Mammary epithelial cell (primary cell): Measurements from ENCODE around the gene CHSY1.

Experiments
- EZH2 ChIP-seq: IDR thresholded peaks from 2 replicates; pipeline ENCODE4 v1.6.1; 2012; ENCODE audit warnings: low read length, inconsistent platforms, borderline replicate concordance
- TF ChIP-seq, protein P1 (sequence below), 2 donors: IDR thresholded peaks in 1 of 2; conservative IDR thresholded peaks in 1 of 2; 2 replicates each; pipeline ENCODE4 v1.5.1; 2011 to 2012; ENCODE audit warnings: inconsistent platforms in 2 of 2, low read length in 2 of 2, mild to moderate bottlenecking in 2 of 2, control low read depth in 1 of 2, low read depth in 1 of 2; ENCODE audit not compliant: insufficient read depth in 1 of 2; ENCODE audit errors: extremely low read depth in 1 of 2

DNA sequence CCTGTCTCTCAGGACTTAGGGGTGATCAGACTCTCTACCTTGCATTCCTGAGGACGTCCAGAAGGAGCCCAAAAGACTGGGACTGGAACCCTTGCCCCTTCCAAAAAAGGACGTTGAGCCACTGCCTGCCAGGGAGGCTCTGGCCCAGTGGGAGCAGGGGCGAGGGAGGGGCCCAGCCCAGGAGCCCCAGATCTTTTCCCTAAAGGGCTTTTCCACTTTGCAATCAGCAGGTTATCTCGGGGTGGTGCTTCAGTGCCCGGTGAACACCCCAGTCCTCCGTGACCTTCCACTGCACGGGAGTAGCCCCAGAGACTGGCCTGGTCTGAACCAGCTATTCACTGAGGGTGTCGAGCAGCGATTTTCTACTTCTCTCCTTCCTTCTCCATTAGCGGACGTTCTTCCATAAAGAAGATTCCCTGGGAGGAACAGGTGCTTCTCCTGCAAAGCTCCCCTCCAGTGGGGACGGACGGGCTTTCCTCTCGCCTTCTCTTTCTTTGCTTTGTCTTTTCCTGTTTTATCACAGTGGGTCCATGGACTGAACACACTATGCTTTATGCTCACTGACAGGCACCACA lies 113.7 kb downstream of the CHSY1 start:
- TF ChIP-seq, protein P1, sequence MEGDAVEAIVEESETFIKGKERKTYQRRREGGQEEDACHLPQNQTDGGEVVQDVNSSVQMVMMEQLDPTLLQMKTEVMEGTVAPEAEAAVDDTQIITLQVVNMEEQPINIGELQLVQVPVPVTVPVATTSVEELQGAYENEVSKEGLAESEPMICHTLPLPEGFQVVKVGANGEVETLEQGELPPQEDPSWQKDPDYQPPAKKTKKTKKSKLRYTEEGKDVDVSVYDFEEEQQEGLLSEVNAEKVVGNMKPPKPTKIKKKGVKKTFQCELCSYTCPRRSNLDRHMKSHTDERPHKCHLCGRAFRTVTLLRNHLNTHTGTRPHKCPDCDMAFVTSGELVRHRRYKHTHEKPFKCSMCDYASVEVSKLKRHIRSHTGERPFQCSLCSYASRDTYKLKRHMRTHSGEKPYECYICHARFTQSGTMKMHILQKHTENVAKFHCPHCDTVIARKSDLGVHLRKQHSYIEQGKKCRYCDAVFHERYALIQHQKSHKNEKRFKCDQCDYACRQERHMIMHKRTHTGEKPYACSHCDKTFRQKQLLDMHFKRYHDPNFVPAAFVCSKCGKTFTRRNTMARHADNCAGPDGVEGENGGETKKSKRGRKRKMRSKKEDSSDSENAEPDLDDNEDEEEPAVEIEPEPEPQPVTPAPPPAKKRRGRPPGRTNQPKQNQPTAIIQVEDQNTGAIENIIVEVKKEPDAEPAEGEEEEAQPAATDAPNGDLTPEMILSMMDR (conservative IDR thresholded peaks at IDR 0.05 in 1 of 2, IDR thresholded peaks at IDR 0.05 in 1 of 2; ENCODE audit: extremely low read depth in 1 of 2, insufficient read depth in 1 of 2, low read depth in 1 of 2, low read length in 2 of 2): no peak
- no peak for TF ChIP-seq EZH2
